Iris pigment epithelial cell (primary cell): ENCODE results near the gene DHX29.

ENCODE experiments used
- DNase-seq: peaks from one replicate; pipeline ENCODE4 v3.0.0-alpha.2; 2011; ENCODE audit warnings: low read depth

DHX29 gene

DNA sequence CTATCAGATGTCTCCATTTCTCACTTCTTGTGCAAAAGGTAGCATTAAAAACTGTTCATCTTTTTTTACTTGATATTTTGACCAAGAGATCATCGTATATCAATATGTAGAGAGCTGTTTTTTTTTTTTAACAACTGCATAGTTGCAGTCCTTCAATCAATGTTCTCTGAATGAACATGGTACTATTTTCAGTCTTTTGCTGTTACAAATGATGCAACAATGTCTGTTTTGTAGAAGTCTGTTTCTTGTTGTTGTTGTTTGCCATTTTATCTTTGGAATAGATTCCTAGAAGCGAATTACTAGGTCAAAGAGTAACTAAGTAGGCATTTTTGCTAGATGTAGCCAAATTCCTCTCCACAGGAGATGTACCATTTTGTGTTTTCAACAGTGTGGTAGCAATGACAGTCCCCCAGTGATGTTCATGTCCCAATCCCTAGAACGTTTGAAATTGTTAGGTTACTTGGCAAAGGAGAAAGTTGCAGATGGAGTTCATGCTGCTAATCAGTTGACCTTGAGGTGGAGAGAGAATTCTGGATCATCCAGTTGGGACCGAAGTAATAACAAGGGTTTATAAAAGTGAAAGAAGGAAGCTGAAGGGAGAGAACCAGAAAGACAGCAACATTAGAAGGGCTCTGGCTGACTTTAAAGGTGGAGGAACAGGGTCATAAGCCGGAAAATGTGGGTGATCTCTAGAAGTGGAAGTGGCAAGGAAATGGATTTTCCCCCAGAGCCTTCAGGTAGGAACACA, 6.5 kb upstream of the DHX29 start:
- DNase-seq, result no peak

DNA sequence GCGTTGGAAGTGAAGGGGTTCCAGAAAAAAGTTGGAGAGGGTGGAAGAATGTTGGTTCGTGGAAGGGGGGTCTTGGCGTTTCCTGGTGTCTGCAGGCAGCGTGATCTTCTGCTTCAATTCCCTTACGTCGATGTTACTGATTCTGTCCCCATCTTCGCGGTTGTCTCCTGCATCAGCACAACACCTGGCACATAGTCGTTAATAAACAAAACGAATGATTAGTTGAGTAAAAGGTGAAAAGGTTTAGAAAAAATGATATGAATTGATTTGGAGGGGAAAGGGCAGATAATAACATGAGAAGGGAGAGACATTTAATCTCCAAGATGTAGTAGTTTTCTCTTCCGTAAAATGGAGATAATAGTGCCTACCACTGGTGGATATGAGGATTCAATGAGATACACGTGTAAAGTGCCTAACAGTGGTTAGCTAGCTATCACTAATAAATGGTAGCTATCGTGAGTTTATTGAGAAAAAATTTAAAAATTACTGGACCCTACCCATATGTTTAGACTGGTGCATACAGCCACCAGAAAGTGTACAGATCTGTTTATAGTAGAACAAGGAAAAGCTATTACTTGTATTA, 851 bp upstream of the DHX29 start:
- DNase-seq, result no peak

DNA sequence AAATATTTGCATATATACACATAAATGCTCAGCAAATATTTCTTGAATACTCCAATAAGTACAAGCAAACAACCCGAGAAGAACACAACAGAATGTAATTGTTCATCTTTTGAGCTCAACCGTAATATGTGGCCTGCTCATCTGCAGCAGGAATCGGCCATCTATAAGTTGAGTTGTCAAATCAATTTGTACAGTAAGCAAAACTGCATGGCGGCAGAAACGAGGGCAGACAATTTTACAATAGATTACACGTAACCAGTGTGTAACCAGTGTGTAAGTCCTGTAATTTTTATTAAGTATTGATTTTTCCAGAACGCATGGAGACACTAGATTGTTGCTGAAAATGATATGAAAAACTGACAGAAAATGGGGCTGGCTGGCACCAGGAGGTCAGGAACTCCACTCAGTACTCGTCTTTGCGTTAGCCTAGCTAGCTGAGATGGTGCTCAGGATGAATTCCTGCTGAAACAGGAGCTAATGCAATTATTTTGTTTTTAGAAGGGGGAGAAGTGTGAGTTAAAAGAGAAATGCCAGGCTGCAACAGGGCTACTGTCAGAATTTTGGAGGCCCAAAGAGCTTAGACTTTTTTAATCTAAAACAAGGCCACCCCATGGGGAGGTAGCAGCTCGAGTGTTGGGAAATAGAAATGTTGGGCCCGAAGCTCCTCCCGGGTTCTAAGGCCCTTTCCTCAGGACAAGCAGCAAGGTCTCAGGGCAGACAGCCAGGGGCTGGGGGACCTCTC, 682 bp downstream of the DHX29 start:
- DNase-seq, result no peak

DNA sequence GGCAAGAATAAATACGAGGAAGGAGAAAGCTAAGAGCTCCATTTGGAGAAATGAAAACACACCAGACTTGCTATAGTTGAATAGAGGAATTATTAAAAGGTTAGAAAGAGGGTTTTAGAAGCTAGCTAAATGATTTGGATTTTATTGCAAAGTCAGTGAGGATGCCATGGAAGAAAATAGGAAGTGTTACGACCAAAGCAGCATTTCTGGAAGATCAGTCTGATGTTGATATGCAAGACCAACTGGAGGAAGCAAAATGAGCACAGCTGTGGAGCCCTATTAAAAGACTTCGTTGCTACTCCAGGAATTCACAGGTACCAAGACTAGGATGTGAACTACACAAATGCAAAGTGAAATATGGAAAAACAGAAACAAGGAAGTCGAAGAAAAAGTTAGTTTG, 2.1 kb downstream of the DHX29 start:
- DNase-seq, result no peak

- DNase-seq, result no peak
Observed at GRCh38 chr5:55304584-55304983, 2.9 kb downstream of the DHX29 start.

- peak; percentile 94 for DNase-seq
Observed at GRCh38 chr5:55303238-55303690, 4.2 kb downstream of the DHX29 start.

DNA sequence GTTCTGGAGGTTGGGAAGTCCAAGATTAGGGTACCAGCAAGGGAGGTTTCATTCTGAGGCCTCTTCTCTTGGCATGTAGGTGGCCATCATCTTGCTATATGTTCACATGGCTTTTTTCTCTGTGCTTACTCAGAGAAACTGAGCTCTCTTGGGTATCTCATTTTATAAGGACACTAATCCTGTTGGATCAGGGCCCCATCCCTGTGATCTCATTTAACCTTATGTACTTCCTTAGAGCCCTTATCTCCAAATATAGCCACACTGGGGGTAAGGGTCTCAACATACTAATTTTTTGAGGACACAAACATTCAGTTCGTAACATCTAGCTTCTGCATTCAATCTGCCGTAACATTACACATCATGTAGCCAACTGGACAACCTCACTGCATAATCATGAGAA, 6.6 kb downstream of the DHX29 start:
- DNase-seq, result no peak

GRCh38 chr5:55294935-55295334, 12.6 kb downstream of the DHX29 start:
- no peak for DNase-seq

DNA sequence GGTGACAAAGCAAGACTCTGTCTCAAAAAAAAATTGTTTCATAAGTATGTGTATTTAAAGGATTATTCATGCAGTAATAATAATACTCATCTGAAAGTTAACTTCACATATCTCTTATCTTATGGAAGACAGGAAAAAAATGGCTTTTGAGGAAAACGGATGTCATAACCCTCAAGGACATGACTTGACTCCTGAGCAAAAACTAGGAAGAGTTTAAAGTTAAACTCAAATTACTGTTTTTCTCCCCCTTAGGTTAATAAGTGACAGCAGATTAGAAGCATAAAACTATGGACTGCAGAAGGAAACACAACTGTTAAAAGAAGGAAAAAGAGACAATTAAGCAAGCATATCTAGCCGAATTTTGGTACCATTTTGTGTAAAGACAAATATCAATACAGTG, 16.5 kb downstream of the DHX29 start:
- DNase-seq, result no peak

- no peak for DNase-seq
Observed at GRCh38 chr5:55289808-55290207, 17.7 kb downstream of the DHX29 start.

DNA sequence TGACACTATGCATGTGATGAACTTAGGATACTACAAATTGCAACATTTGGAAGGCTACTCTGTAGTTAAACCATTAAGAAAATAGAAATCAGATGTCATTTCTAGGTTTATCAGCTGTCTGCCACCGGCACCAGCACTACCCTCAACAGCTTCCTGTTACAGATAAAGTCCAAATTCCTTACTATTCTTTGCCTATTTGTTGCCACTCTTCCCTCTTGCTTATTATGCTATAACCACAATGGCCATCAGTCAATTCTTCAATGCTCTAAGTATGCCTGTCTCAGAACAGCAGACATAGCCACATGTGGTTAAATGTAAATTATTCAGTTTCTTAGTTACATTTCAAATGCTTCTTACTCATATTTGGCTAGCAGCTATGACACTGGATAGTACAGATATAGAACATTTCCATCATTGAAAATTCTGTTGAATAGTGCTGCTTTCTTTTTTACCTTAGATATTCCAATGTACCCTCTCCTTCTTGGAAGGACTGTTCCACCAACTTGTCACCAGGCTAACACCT, 21.0 kb downstream of the DHX29 start:
- DNase-seq, result no peak

DNA sequence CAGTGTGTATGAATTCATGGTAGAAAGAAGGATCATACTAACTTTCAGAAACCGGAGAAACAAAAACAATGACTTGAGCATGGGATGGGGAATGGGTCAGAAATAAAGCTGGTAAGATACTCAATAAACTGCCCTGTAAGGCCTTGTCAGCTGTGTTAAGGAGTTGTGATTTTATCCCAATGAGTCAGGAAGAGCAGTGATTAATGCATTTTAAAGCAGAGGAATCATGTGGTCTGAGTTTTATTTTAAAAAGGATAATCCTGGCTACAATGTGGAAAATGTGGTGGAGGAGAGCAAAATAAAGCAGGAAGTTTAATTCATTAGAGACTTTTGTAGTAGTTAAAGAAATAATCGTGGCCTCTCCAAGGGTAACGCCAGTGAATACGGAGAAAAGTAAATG, 28.7 kb downstream of the DHX29 start:
- DNase-seq, result peak; percentile 70

- peak; percentile 75 for DNase-seq
Observed at GRCh38 chr5:55276771-55277170, 30.7 kb downstream of the DHX29 start.

GRCh38 chr5:55258339-55258738, 49.2 kb downstream of the DHX29 start:
- DNase-seq, result no peak

DNA sequence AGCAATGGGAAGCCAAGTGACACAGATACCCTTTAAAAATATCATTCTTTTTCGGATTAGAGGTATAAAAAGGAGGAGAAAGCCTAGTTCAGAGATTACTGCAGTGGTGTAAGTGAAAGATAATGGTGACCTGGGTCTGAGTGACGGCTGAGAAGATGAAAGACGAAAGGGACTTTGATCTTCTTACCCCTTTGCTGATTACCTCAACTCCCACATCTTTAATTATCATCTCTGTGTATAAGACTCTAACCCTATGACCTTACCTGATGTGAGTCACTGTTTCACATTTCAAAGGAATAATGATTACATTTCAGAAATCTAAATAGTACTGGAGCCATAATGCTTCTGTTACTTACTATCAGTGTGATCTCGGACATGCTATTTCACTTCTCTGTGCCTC, 52.7 kb downstream of the DHX29 start:
- DNase-seq, result no peak

DNA sequence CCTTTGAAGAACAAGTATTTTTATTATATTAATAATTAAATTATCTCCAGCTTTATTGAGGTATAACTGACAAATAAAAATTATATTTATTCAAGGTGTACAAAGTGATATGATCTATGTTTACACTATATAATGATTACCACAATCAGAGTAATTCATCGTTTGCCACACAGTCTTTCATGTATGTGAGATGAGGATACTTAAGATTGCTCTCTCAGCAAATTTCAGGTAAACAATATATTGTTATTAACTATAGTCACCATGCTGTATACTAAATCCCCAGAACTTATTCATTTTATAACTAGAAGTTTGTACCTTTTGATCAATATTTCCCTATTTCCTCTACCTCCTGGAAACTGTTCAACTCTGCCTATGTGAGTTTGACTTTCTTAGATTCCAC, 57.4 kb downstream of the DHX29 start:
- no peak for DNase-seq

- no peak for DNase-seq
Observed at GRCh38 chr5:55241746-55242145, 65.7 kb downstream of the DHX29 start.

DNA sequence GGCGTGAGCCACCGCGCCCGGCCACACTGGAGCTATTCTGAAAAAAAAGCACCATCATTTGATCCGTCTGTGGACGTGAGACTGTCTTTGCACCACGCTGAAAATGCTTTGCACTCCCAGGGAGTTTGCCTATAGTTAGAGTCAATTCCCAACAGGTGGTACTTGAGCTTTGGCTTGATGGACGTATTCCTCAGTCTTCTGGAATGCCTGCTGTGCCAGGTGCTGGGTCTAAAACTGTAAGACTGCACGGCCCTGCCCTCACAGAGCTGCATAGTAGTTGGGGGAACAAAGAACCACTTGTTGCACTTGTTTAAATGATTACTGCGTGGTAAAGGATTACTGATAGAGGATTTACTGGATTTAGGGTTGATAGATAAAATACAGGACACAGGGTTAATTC, 70.7 kb downstream of the DHX29 start:
- no peak for DNase-seq

DNA sequence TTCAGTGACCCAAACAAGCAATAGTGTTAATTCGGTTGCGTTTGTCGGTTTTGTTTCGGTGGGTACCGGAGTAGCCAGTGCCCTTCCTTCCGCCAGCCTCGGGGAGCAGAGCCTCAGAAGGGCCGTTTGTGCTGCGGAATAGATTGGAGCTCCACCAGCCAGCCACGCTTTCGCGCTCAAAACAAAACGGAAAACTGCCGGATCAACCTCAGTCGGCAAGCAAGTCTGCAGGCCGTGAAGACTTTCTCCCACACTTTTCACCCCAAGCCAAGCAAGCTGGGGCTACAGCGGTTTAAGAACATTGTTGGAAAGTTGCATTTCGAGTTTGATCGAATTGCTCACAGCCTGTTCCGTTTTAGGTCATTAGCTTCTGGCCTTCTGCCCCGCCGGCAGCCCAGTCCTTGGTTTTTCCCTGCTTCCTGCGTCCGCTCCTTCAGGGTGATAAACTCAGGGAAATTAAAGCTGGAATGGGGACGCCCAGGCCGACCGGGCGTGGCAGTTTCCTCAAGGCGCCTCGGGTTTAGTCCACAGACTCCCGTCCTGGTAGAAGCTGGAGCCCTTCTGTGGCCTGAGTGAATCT, 73.3 kb downstream of the DHX29 start:
- DNase-seq, result peak; percentile 39

DNA sequence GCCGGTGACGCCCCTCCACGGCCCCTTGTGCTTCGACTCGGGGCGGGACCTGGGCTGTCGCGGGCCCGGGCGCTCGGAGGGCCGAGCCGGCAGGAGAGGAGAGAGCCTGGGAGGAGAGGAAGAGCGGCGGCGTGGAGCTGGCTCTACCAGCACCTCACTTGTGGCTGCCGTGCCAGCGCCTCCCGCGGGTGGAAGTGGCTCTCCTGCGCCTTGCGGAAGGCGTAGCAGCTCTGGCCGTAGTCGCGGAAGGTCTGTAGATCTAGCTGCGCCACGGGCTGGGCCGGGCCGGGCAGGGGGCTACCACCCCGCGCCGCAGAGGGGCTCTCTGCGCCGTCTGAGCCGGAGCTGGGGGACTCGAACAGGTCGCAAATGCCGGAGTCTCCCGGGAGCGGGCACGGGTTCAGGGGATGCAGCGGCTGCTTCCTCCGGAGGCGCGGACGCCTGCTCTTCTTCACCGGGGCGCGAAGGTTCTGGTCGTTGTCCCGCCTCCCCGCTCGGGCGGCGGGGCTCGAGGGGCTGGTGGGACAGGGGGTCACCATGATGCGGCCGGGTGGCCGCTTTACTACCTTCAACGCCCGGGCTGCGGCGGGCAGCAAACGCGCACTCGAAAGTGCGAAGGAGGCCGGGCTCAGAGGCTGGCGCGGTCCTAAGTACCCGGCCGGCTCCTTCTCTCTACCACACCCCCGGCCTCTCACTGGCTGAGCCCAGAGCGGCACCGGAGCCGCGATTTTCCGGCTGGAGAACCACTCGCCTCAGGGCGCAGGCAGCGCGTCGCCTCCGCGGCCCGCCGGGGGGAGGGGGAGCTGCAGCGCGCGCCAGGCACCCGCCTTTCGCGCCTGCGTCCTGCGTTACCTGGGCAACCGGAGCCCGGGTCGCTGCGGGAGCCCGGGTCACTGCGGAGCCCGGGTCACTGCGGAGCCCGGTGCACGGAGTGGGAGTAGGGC, 74.2 kb downstream of the DHX29 start, which contains the start of gene CCNO:
Gene CCNO, minus strand, starts transcription at position 624 of the 944 bp plus-strand sequence. Its CDS starts 85 bp downstream, at position 539.
- DNase-seq, result peak; percentile 78

- DNase-seq, result no peak
Observed at GRCh38 chr5:55232271-55232984, 75.1 kb downstream of the DHX29 start.
